ENCODE results near the gene SDHAF2. TPM values are rescaled to one million over a fixed set of nuclear protein-coding genes. Genes with fewer than 3 reads are reported as not detected.

SDHAF2 gene
- total RNA-seq, 2 donors from 2014 or later = 31.1 to 32.7 TPM

Other genes with a start within 250 kb of the SDHAF2 start
- not detected for gene PGA3, start 226.6 kb upstream of the SDHAF2 start, total RNA-seq
- gene PGA4, start 207.8 kb upstream of the SDHAF2 start, total RNA-seq = not detected
- gene PGA5, start 188.9 kb upstream of the SDHAF2 start, total RNA-seq = not detected
- gene VWCE, start 134.8 kb upstream of the SDHAF2 start, total RNA-seq = 1 to 10 TPM in 1 of 2 donors, under 1 TPM in 1; 0.65 to 1.4 TPM
- gene DDB1, start 97.0 kb upstream of the SDHAF2 start, total RNA-seq = 100 to 1,000 TPM; 147 to 184 TPM
- gene TKFC, start 96.9 kb upstream of the SDHAF2 start, total RNA-seq = 10 to 100 TPM; 39.6 to 41.9 TPM
- gene CYB561A3, start 68.2 kb upstream of the SDHAF2 start, total RNA-seq = 10 to 100 TPM; 32.4 to 35.6 TPM
- gene TMEM138, start 67.8 kb upstream of the SDHAF2 start, total RNA-seq = 10 to 100 TPM; 46.1 to 48.9 TPM
- gene TMEM216, start 37.5 kb upstream of the SDHAF2 start, total RNA-seq = 1 to 10 TPM; 5.1 to 5.9 TPM
- 100 to 1,000 TPM in 1 of 2 donors, 10 to 100 TPM in 1; 94.7 to 104 TPM for gene CPSF7, start 149 bp upstream of the SDHAF2 start, total RNA-seq
- gene LRRC10B, start 78.6 kb downstream of the SDHAF2 start, total RNA-seq = not detected
- not detected for gene SYT7, start 151.0 kb downstream of the SDHAF2 start, total RNA-seq